Smooth muscle cell (in vitro differentiated cells): ENCODE results near the gene LRATD1. TPM values are rescaled to one million over a fixed set of nuclear protein-coding genes. Genes with fewer than 3 reads are reported as not detected.
A peak's percentile ranks its signal among the peaks of the same experiment; 100 is the strongest.

Experiments
- DNase-seq: peaks from one replicate; lab custom pipeline; 2025; ENCODE audit not compliant: unreplicated experiment; lab: John Stamatoyannopoulos, UW
- H2AFZ ChIP-seq: fragments of 200-600 bp; sonication (generic); 2 replicates; pipeline ENCODE4 v1.6.0; 2016; ENCODE audit warnings: antibody characterized with exemption, low read depth, mild to moderate bottlenecking
- H3F3A ChIP-seq: fragments of 200-600 bp; sonication (generic); 2 replicates; pipeline ENCODE4 v1.6.0; 2017; ENCODE audit warnings: antibody characterized with exemption, low read depth
- H3K27ac ChIP-seq: fragments of 200-600 bp; sonication (generic); 2 replicates; pipeline ENCODE4 v1.5.1; 2016; ENCODE audit warnings: low read depth, mild to moderate bottlenecking
- H3K27me3 ChIP-seq: fragments of 200-600 bp; sonication (generic); 2 replicates; pipeline ENCODE4 v1.6.1; 2016; ENCODE audit warnings: low read depth, mild to moderate bottlenecking
- H3K36me3 ChIP-seq: fragments of 200-600 bp; sonication (generic); 2 replicates; pipeline ENCODE4 v1.5.1; 2016; ENCODE audit warnings: low read depth
- H3K4me1 ChIP-seq: fragments of 200-600 bp; sonication (generic); 2 replicates; pipeline ENCODE4 v1.5.1; 2016; ENCODE audit warnings: low read depth
- H3K4me2 ChIP-seq: fragments of 200-600 bp; sonication (generic); 2 replicates; pipeline ENCODE4 v1.6.0; 2016; ENCODE audit warnings: mild to moderate bottlenecking
- H3K4me3 ChIP-seq: fragments of 200-600 bp; sonication (generic); 2 replicates; pipeline ENCODE4 v1.5.1; 2016; ENCODE audit warnings: mild to moderate bottlenecking
- H3K79me2 ChIP-seq: fragments of 200-600 bp; sonication (generic); 2 replicates; pipeline ENCODE4 v1.6.0; 2016; ENCODE audit warnings: low read depth, mild to moderate bottlenecking
- H3K9ac ChIP-seq: fragments of 200-600 bp; sonication (generic); 2 replicates; pipeline ENCODE4 v1.6.0; 2016; ENCODE audit warnings: low read depth
- H3K9me3 ChIP-seq: fragments of 200-600 bp; sonication (generic); replicated peaks from 2 replicates; pipeline ENCODE4 v1.5.1; 2016; ENCODE audit warnings: low read depth
- H4K20me1 ChIP-seq: fragments of 200-600 bp; sonication (generic); 2 replicates; pipeline ENCODE4 v1.6.0; 2016; ENCODE audit warnings: low read depth
- CTCF ChIP-seq: fragments of 200-600 bp; sonication (generic); IDR thresholded peaks from 2 replicates; pipeline ENCODE4 v1.5.1; 2017; ENCODE audit warnings: borderline replicate concordance, mild to moderate bottlenecking, antibody characterized with exemption; ENCODE audit not compliant: insufficient read depth, poor library complexity, severe bottlenecking
- WGBS: methylation state at CpG from one replicate; pipeline ENCODE4 v1.1.7; 2016; ENCODE audit warnings: low lambda C conversion rate; 5-methylcytosine and 5-hydroxymethylcytosine counted together
- polyA plus RNA-seq: library from polyadenylated mRNA; unstranded; fragments of >200 nt; fragmentation: Nextera tagmentation; extraction: Ambion mirVana; gene quantifications from 2 replicates; pipeline ENCODE4 v1.2.1, GENCODE V29; 2016
- total RNA-seq: library from RNA; depleted of rRNA; stranded (reverse); fragments of >200 nt; gene quantifications from 2 replicates; pipeline ENCODE4 v1.2.3, GENCODE V29; 2014

Gene LRATD1
- total and polyA plus RNA-seq, 2 experiments from 2014 or later, result 4.6 to 9.3 TPM

GRCh38 chr2:14587119-14587518 is 45.4 kb upstream of the LRATD1 start:
- H3K4me2 ChIP-seq, result no peak overlapping the region
- TF ChIP-seq CTCF, result no peak
- no peak overlapping the region for H2AFZ ChIP-seq
- no peaks in the 10 kb centered on the region for H3K4me1 ChIP-seq
- no peak for DNase-seq
- H3K9me3 ChIP-seq, result no peaks in the 10 kb centered on the region
- H3K4me3 ChIP-seq, result no peak overlapping the region
- no peaks in the 10 kb centered on the region for H3F3A ChIP-seq
- no peaks in the 10 kb centered on the region for H3K36me3 ChIP-seq
- 69% methylated on average over 4 of the region's 4 CpGs for WGBS
- no peaks in the 10 kb centered on the region for H3K79me2 ChIP-seq
- H3K27me3 ChIP-seq, result no peaks in the 10 kb centered on the region
- peak overlapping the region; percentile 43 for H3K27ac ChIP-seq
- no peak overlapping the region for H3K9ac ChIP-seq
- H4K20me1 ChIP-seq, result no peaks in the 10 kb centered on the region

- Histone ChIP-seq H3K4me3 (no peak overlapping the region), H3K36me3 (no peaks in the 10 kb centered on the region), H3F3A (no peaks in the 10 kb centered on the region), H3K4me1 (no peaks in the 10 kb centered on the region), H3K27me3 (no peaks in the 10 kb centered on the region), H3K27ac (no peak overlapping the region), H3K79me2 (no peaks in the 10 kb centered on the region), H4K20me1 (no peaks in the 10 kb centered on the region), H3K9ac (no peak overlapping the region), H3K4me2 (no peak overlapping the region), H3K9me3 (no peaks in the 10 kb centered on the region), H2AFZ (no peak overlapping the region)
- no peak for TF ChIP-seq CTCF
- 91% methylated on average over 3 of the region's 3 CpGs for WGBS
- no peak for DNase-seq
Measured at GRCh38 chr2:14601156-14601770, 31.3 kb upstream of the LRATD1 start.

- Histone ChIP-seq H4K20me1 (no peaks in the 10 kb centered on the region), H3K27me3 (no peaks in the 10 kb centered on the region), H3K4me2 (no peak overlapping the region), H3K9me3 (no peaks in the 10 kb centered on the region), H2AFZ (no peak overlapping the region), H3F3A (no peaks in the 10 kb centered on the region), H3K9ac (no peak overlapping the region), H3K36me3 (no peaks in the 10 kb centered on the region), H3K4me1 (no peaks in the 10 kb centered on the region), H3K27ac (no peak overlapping the region), H3K79me2 (no peaks in the 10 kb centered on the region), H3K4me3 (no peak overlapping the region)
- 68% methylated on average over 1 of the region's 1 CpG for WGBS
- DNase-seq, result no peak
- TF ChIP-seq CTCF, result no peak
Measured at GRCh38 chr2:14602309-14602708, 30.2 kb upstream of the LRATD1 start.

- WGBS, result 69% methylated on average over 2 of the region's 2 CpGs
- Histone ChIP-seq H3K27me3 (no peaks in the 10 kb centered on the region), H3K27ac (no peak overlapping the region), H3K36me3 (no peaks in the 10 kb centered on the region), H3K79me2 (no peaks in the 10 kb centered on the region), H3F3A (no peaks in the 10 kb centered on the region), H3K4me1 (no peaks in the 10 kb centered on the region), H3K9me3 (no peaks in the 10 kb centered on the region), H3K4me2 (no peak overlapping the region), H3K9ac (no peak overlapping the region), H2AFZ (no peak overlapping the region), H3K4me3 (no peak overlapping the region), H4K20me1 (no peaks in the 10 kb centered on the region)
- TF ChIP-seq CTCF, result no peak
- no peak for DNase-seq
Measured at GRCh38 chr2:14603676-14604075, 28.8 kb upstream of the LRATD1 start.
